Measurements from ENCODE around the gene TMEM52. TPM values are rescaled to one million over a fixed set of nuclear protein-coding genes. Genes with fewer than 3 reads are reported as not detected.

The TMEM52 gene
- total RNA-seq, 2 experiments from 2014 or later: 1.7 to 2.5 TPM

DNA sequence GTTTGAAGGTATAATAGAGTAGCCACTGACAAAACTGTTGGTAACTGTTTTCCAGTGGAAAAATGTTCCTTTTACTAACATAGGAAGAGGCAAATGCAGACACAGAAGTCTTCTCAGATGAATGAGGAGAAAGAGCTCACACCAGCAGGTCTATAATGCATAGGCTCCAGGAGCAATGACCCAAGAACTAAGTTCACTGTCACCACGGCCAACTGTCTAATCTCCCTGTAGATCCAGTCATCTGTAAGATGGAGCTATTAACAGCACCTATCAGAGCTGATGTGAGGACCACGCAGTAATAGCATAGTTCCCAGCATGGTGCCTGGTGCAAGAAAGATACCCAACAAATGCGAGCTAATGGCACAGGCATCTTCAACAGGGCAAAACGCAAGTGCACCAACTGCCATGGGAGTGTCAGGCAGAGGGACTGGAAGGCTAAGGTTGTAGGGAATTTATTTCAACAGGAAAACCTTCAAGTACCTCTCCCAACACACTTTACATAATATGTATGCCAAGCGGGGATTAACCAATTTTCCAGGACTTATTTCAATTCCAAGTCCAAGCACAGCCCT lies 41.1 kb downstream of the TMEM52 start:
- Histone ChIP-seq H3K4me2 (ENCODE audit: low read length) (no peak overlapping the region), H4K20me1 (ENCODE audit: insufficient read depth, low read length) (peaks cover 57% of the 10 kb centered on the region), H3K27ac (ENCODE audit: low read depth, low read length, poor library complexity, severe bottlenecking) (peak overlapping the region; percentile 15), H3K36me3 (ENCODE audit: insufficient read depth, low read length) (peaks cover 94% of the 10 kb centered on the region), H2AFZ (ENCODE audit: low read length) (no peak overlapping the region), H3K79me2 (ENCODE audit: insufficient read depth, low read depth, low read length) (peaks cover 100% of the 10 kb centered on the region), H3K4me3 (ENCODE audit: low read depth, low read length, poor library complexity, severe bottlenecking) (no peak overlapping the region), H3K4me1 (ENCODE audit: insufficient read depth, low read length, poor library complexity, severe bottlenecking) (peaks cover 31% of the 10 kb centered on the region), H3K9me3 (ENCODE audit: low read length) (no peaks in the 10 kb centered on the region), H3K9me2 (ENCODE audit: insufficient read depth, low read length) (no peaks in the 10 kb centered on the region)
- no TSS peak for BruUV-seq (replicated peaks)
- intact Hi-C loops (cut with micrococcal nuclease; ENCODE audit: unreplicated experiment): no loop called here
- POLR2A ChIA-PET: interaction anchor here (0.8 to 1.0 kb wide), 2 partner anchors 9 to 12 kb away, joined by 3 read pairs; no protein-coding TSS in a partner anchor
- CTCF ChIA-PET (ENCODE audit: unreplicated experiment): no interaction called here
- DNase-seq (ENCODE audit: low spot score): no peak
- TF ChIP-seq EZH2phosphoT487 (IDR thresholded peaks at IDR 0.05; ENCODE audit: borderline replicate concordance, low read depth, low read length): no peak

- peaks cover 56% of the 10 kb centered on the region for H4K20me1 ChIP-seq (ENCODE audit: insufficient read depth, low read length)
- H3K4me3 ChIP-seq (ENCODE audit: low read depth, low read length, poor library complexity, severe bottlenecking): no peak overlapping the region
- no peak overlapping the region for H2AFZ ChIP-seq (ENCODE audit: low read length)
- H3K27ac ChIP-seq (ENCODE audit: low read depth, low read length, poor library complexity, severe bottlenecking): no peak overlapping the region
- BruUV-seq (replicated peaks): no TSS peak
- TF ChIP-seq EZH2phosphoT487 (IDR thresholded peaks at IDR 0.05; ENCODE audit: borderline replicate concordance, low read depth, low read length): no peak
- TF ChIP-seq, protein P1, sequence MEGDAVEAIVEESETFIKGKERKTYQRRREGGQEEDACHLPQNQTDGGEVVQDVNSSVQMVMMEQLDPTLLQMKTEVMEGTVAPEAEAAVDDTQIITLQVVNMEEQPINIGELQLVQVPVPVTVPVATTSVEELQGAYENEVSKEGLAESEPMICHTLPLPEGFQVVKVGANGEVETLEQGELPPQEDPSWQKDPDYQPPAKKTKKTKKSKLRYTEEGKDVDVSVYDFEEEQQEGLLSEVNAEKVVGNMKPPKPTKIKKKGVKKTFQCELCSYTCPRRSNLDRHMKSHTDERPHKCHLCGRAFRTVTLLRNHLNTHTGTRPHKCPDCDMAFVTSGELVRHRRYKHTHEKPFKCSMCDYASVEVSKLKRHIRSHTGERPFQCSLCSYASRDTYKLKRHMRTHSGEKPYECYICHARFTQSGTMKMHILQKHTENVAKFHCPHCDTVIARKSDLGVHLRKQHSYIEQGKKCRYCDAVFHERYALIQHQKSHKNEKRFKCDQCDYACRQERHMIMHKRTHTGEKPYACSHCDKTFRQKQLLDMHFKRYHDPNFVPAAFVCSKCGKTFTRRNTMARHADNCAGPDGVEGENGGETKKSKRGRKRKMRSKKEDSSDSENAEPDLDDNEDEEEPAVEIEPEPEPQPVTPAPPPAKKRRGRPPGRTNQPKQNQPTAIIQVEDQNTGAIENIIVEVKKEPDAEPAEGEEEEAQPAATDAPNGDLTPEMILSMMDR (conservative IDR thresholded peaks at IDR 0.05; ENCODE audit: low read length): no peak
- H3K9me2 ChIP-seq (ENCODE audit: insufficient read depth, low read length): no peaks in the 10 kb centered on the region
- intact Hi-C loops (cut with micrococcal nuclease; ENCODE audit: unreplicated experiment): no loop called here
- no peaks in the 10 kb centered on the region for H3K9me3 ChIP-seq (ENCODE audit: low read length)
- ChIA-PET CTCF (ENCODE audit: unreplicated experiment) (no interaction called here), POLR2A (interaction anchor here (0.7 kb wide), 1 partner anchor 32 kb away, joined by 3 read pairs; no protein-coding TSS in a partner anchor)
- H3K36me3 ChIP-seq (ENCODE audit: insufficient read depth, low read length): peaks cover 96% of the 10 kb centered on the region
- DNase-seq (ENCODE audit: low spot score): no peak
- peaks cover 100% of the 10 kb centered on the region for H3K79me2 ChIP-seq (ENCODE audit: insufficient read depth, low read depth, low read length)
- peaks cover 31% of the 10 kb centered on the region for H3K4me1 ChIP-seq (ENCODE audit: insufficient read depth, low read length, poor library complexity, severe bottlenecking)
- H3K4me2 ChIP-seq (ENCODE audit: low read length): no peak overlapping the region
These were observed 42.6 kb downstream of the TMEM52 start for GRCh38 chr1:1876335-1876930.

GRCh38 chr1:1875932-1876331 lies 43.1 kb downstream of the TMEM52 start:
- Histone ChIP-seq H2AFZ (ENCODE audit: low read length) (no peak overlapping the region), H3K4me3 (ENCODE audit: low read depth, low read length, poor library complexity, severe bottlenecking) (no peak overlapping the region), H4K20me1 (ENCODE audit: insufficient read depth, low read length) (peaks cover 52% of the 10 kb centered on the region), H3K4me1 (ENCODE audit: insufficient read depth, low read length, poor library complexity, severe bottlenecking) (peaks cover 31% of the 10 kb centered on the region), H3K27ac (ENCODE audit: low read depth, low read length, poor library complexity, severe bottlenecking) (no peak overlapping the region), H3K9me3 (ENCODE audit: low read length) (no peaks in the 10 kb centered on the region), H3K9me2 (ENCODE audit: insufficient read depth, low read length) (no peaks in the 10 kb centered on the region), H3K79me2 (ENCODE audit: insufficient read depth, low read depth, low read length) (peaks cover 100% of the 10 kb centered on the region), H3K4me2 (ENCODE audit: low read length) (no peak overlapping the region), H3K36me3 (ENCODE audit: insufficient read depth, low read length) (peaks cover 96% of the 10 kb centered on the region)
- intact Hi-C loops (cut with micrococcal nuclease; ENCODE audit: unreplicated experiment): no loop called here
- ChIA-PET CTCF (ENCODE audit: unreplicated experiment) (no interaction called here), POLR2A (interaction anchor here (0.7 kb wide), 1 partner anchor 31 kb away, joined by 3 read pairs; no protein-coding TSS in a partner anchor)
- DNase-seq (ENCODE audit: low spot score): no peak
- no peak for TF ChIP-seq EZH2phosphoT487 (IDR thresholded peaks at IDR 0.05; ENCODE audit: borderline replicate concordance, low read depth, low read length)
- TF ChIP-seq, protein P1 (conservative IDR thresholded peaks at IDR 0.05; ENCODE audit: low read length): no peak
- no TSS peak for BruUV-seq (replicated peaks)
